Measurements from ENCODE around the gene SWI5.
"Not testable (repeated sequence)": the region's sequence is repeated elsewhere in the genome, so short reads cannot be mapped to it uniquely, and the experiment has no call there.

SWI5 gene

GRCh38 chr9:128279088-128280073 is 3.3 kb downstream of the SWI5 start:
- DNase-seq: not testable (repeated sequence)

- DNase-seq: peak; percentile 57
Observed at GRCh38 chr9:128280084-128280622, 4.1 kb downstream of the SWI5 start.

- no peak for DNase-seq
Observed at GRCh38 chr9:128282500-128282899, 6.4 kb downstream of the SWI5 start.

- DNase-seq: no peak
Observed at GRCh38 chr9:128285033-128285784, 9.1 kb downstream of the SWI5 start.

- DNase-seq: no peak
Observed at GRCh38 chr9:128286440-128286839, 10.4 kb downstream of the SWI5 start.

- no peak for DNase-seq
Observed at GRCh38 chr9:128288273-128289004, 12.4 kb downstream of the SWI5 start.

GRCh38 chr9:128292009-128292408 is 15.9 kb downstream of the SWI5 start:
- no peak for DNase-seq

GRCh38 chr9:128293091-128293490 is 17.0 kb downstream of the SWI5 start:
- no peak for DNase-seq

- DNase-seq: no peak
Observed at GRCh38 chr9:128294142-128294541, 18.1 kb downstream of the SWI5 start.

GRCh38 chr9:128296340-128297220 is 20.5 kb downstream of the SWI5 start:
- no peak for DNase-seq

GRCh38 chr9:128297221-128297773 is 21.2 kb downstream of the SWI5 start:
- DNase-seq: no peak

- no peak for DNase-seq
Observed at GRCh38 chr9:128298535-128299482, 22.7 kb downstream of the SWI5 start.

GRCh38 chr9:128304136-128304970 is 28.3 kb downstream of the SWI5 start:
- no peak for DNase-seq

- no peak for DNase-seq
Observed at GRCh38 chr9:128304971-128305288, 28.9 kb downstream of the SWI5 start.

- DNase-seq: no peak
Observed at GRCh38 chr9:128309551-128309950, 33.5 kb downstream of the SWI5 start.

- no peak for DNase-seq
Observed at GRCh38 chr9:128310461-128310860, 34.4 kb downstream of the SWI5 start.

- DNase-seq: no peak
Observed at GRCh38 chr9:128314697-128315096, 38.6 kb downstream of the SWI5 start.

- DNase-seq: no peak
Observed at GRCh38 chr9:128316421-128316820, 40.3 kb downstream of the SWI5 start.

- no peak for DNase-seq
Observed at GRCh38 chr9:128317629-128318028, 41.6 kb downstream of the SWI5 start.

GRCh38 chr9:128321343-128321742 is 45.3 kb downstream of the SWI5 start:
- DNase-seq: no peak
